ENCODE measurements around the gene FGF19.

- TF ChIP-seq POLR2AphosphoS5 (IDR thresholded peaks at IDR 0.05) (no peak), CTCF (IDR thresholded peaks at IDR 0.05) (no peak), POLR2A (IDR thresholded peaks at IDR 0.05) (no peak)
Observed at GRCh38 chr11:69705901-69706787, 2.3 kb upstream of the FGF19 start.

Measured in breast epithelium (tissue), 3 donors.